CD4-positive, alpha-beta T cell (primary cell): Measurements from ENCODE around the gene PKLR. TPM values are rescaled to one million over a fixed set of nuclear protein-coding genes. Genes with fewer than 3 reads are reported as not detected.

Experiments used
- ATAC-seq: fragments of 200-7000 bp; cut with Tn5 transposase; one replicate; pipeline ENCODE4 v1.10.0; 2022; ENCODE audit warnings: mild to moderate bottlenecking; ENCODE audit not compliant: poor library complexity
- CTCF ChIA-PET: fragments of 350-600 bp; sonication (Branson Sonifier 250); formaldehyde crosslinking; loops from one replicate; lab custom pipeline; 2021; ENCODE audit warnings: antibody characterized with exemption, inconsistent platforms; lab: Charles Lee
- POLR2A ChIA-PET: fragments of 350-600 bp; sonication (Branson Sonifier 250); formaldehyde crosslinking; loops from one replicate; lab custom pipeline; 2021; ENCODE audit warnings: antibody characterized with exemption, inconsistent platforms; lab: Charles Lee
- DNase-seq, 14 experiments: peaks; one replicate each; pipeline ENCODE4 v3.0.0-alpha.2; 2013 to 2020; ENCODE audit warnings: mixed read lengths in 2 of 14
- H3K27ac ChIP-seq, 2 donors: one replicate each; pipeline versions ENCODE4 v1.5.1 to v1.7.0; 2013; ENCODE audit warnings: low read length in 2 of 2, low read depth in 1 of 2, mild to moderate bottlenecking in 1 of 2
- H3K27me3 ChIP-seq, 2 experiments: 1 replicate in 1 of 2; 2 replicates in 1 of 2; pipeline versions ENCODE4 v1.6.1 to v1.7.0; 2013; ENCODE audit warnings: low read length in 2 of 2, control low read depth in 1 of 2, mild to moderate bottlenecking in 1 of 2, moderate library complexity in 1 of 2; ENCODE audit not compliant: insufficient read depth in 2 of 2, control insufficient read depth in 1 of 2
- H3K36me3 ChIP-seq: one replicate; pipeline ENCODE4 v1.6.1; 2013; ENCODE audit warnings: low read length, control low read depth; ENCODE audit not compliant: insufficient read depth
- H3K4me1 ChIP-seq: one replicate; pipeline ENCODE4 v1.6.1; 2013; ENCODE audit warnings: low read length, control low read depth; ENCODE audit not compliant: insufficient read depth
- H3K4me3 ChIP-seq: one replicate; pipeline ENCODE4 v1.5.1; 2013; ENCODE audit warnings: mild to moderate bottlenecking, low read length, moderate library complexity
- H3K9me3 ChIP-seq, 2 experiments: 1 replicate in 1 of 2; 2 replicates in 1 of 2; pipeline versions ENCODE4 v1.6.1 to v1.7.0; 2013; ENCODE audit warnings: low read length in 2 of 2, mild to moderate bottlenecking in 2 of 2, control low read depth in 1 of 2, moderate library complexity in 1 of 2; ENCODE audit not compliant: control insufficient read depth in 1 of 2, insufficient read depth in 1 of 2
- H3K27ac Mint-ChIP-seq: one replicate; pipeline ENCODE4 v1.8.0; 2020; ENCODE audit warnings: mixed read lengths
- H3K27me3 Mint-ChIP-seq: one replicate; pipeline ENCODE4 v1.8.0; 2021; ENCODE audit warnings: mixed read lengths
- H3K36me3 Mint-ChIP-seq: one replicate; pipeline ENCODE4 v1.8.0; 2021; ENCODE audit warnings: low read depth, mixed read lengths
- H3K4me1 Mint-ChIP-seq: one replicate; pipeline ENCODE4 v1.8.0; 2021; ENCODE audit warnings: low read depth, mixed read lengths
- H3K4me3 Mint-ChIP-seq: one replicate; pipeline ENCODE4 v1.8.0; 2020; ENCODE audit warnings: mild to moderate bottlenecking, mixed read lengths
- H3K9me3 Mint-ChIP-seq: one replicate; pipeline ENCODE4 v1.8.0; 2020; ENCODE audit warnings: mixed read lengths
- CTCF ChIP-seq: fragments of 200-600 bp; IDR thresholded peaks from one replicate; pipeline ENCODE4 v1.8.0; 2022; ENCODE audit warnings: antibody characterized with exemption, mild to moderate bottlenecking
- intact Hi-C, 2 experiments: fragments of 100-400 bp; cut with DNase I in 1 of 2; cut with micrococcal nuclease in 1 of 2; formaldehyde crosslinking; loops; one replicate each; pipeline versions ENCODE4 v1.15.1 to v1.9.0; 2023 to 2025; cut with DNase I, micrococcal nuclease
- total RNA-seq, 174 experiments: library from RNA in 2 of 174; stranded (reverse) in 2 of 174; gene quantifications; one replicate each; pipeline ENCODE4 v1.2.3 and lab custom pipeline; 2021 to 2026

PKLR gene
- total RNA-seq, 2 experiments from 2014 or later: not detected

GRCh38 chr1:155323729-155324036, 22.4 kb upstream of the PKLR start:
- Histone ChIP-seq H3K27ac (peak overlapping the region; percentile 93 to 97), H3K27me3 (no peaks in the 10 kb centered on the region), H3K9me3 (no peaks in the 10 kb centered on the region), H3K4me1 (peaks cover 49% of the 10 kb centered on the region), H3K36me3 (peaks cover 4% of the 10 kb centered on the region), H3K4me3 (peak overlapping the region; percentile 100)
- POLR2A ChIA-PET: interaction anchor here (0.5 to 7.1 kb wide), 16 partner anchors 10 to 1356 kb away, joined by 3 to 51 read pairs (median 6); partner anchors contain the start of genes ASH1L, CLK2, CREB3L4 and ENTREP3
- intact Hi-C loops: loop anchor here (1.0 to 5.0 kb wide), 7 partner anchors 15 to 269 kb away; partner anchors contain the start of genes ASH1L (in 1 of the 2) and FDPS (in 1 of the 2)
- peak; percentile 57 to 91 (median 75) for DNase-seq
- ATAC-seq: peak; percentile 51
- Mint-ChIP-seq H3K36me3 (peaks cover 2% of the 10 kb centered on the region), H3K4me3 (peak overlapping the region; percentile 92), H3K4me1 (peaks cover 48% of the 10 kb centered on the region), H3K27me3 (no peaks in the 10 kb centered on the region), H3K9me3 (no peaks in the 10 kb centered on the region), H3K27ac (peak overlapping the region; percentile 69)
- no peak for TF ChIP-seq CTCF
- CTCF ChIA-PET: interaction anchor here (0.6 to 6.4 kb wide), 19 partner anchors 11 to 730 kb away, joined by 3 to 114 read pairs (median 3); partner anchors contain the start of genes CLK2, FDPS, KRTCAP2 and MTX1

GRCh38 chr1:155322953-155323728, 21.9 kb upstream of the PKLR start:
- H3K27me3 Mint-ChIP-seq: no peaks in the 10 kb centered on the region
- Histone ChIP-seq H3K9me3 (no peaks in the 10 kb centered on the region), H3K27me3 (no peaks in the 10 kb centered on the region), H3K27ac (peak overlapping the region; percentile 93 to 97), H3K36me3 (peaks cover 5% of the 10 kb centered on the region), H3K4me3 (peak overlapping the region; percentile 100), H3K4me1 (peaks cover 49% of the 10 kb centered on the region)
- ChIA-PET CTCF (interaction anchor here (0.6 to 6.4 kb wide), 20 partner anchors 11 to 731 kb away, joined by 3 to 114 read pairs (median 3); partner anchors contain the start of genes CLK2, ENTREP3, FDPS and HCN3), POLR2A (interaction anchor here (0.9 to 7.1 kb wide), 16 partner anchors 11 to 240 kb away, joined by 3 to 51 read pairs (median 6); partner anchors contain the start of genes ASH1L, CLK2, ENTREP3 and FDPS)
- H3K27ac Mint-ChIP-seq: no peak overlapping the region
- peak; percentile 67 to 92 (median 84) for DNase-seq
- no peaks in the 10 kb centered on the region for H3K36me3 Mint-ChIP-seq
- ATAC-seq: peak; percentile 51
- peak overlapping the region; percentile 92 for H3K4me3 Mint-ChIP-seq
- H3K4me1 Mint-ChIP-seq: peaks cover 48% of the 10 kb centered on the region
- peak; percentile 96 for TF ChIP-seq CTCF
- no peaks in the 10 kb centered on the region for H3K9me3 Mint-ChIP-seq
- intact Hi-C loops: loop anchor here (1.0 to 5.0 kb wide), 7 partner anchors 15 to 269 kb away; partner anchors contain the start of genes ASH1L (in 1 of the 2) and FDPS (in 1 of the 2)

- peak in 2 of 14 experiments; percentile 35 to 50 for DNase-seq
- ATAC-seq: no peak
- Histone ChIP-seq H3K4me1 (peaks cover 49% of the 10 kb centered on the region), H3K9me3 (no peaks in the 10 kb centered on the region), H3K27ac (no peak overlapping the region), H3K4me3 (peak overlapping the region; percentile 100), H3K36me3 (peaks cover 11% of the 10 kb centered on the region), H3K27me3 (no peaks in the 10 kb centered on the region)
- no peak for TF ChIP-seq CTCF
- no peaks in the 10 kb centered on the region for H3K9me3 Mint-ChIP-seq
- intact Hi-C loops: loop anchor here (1.0 to 5.0 kb wide), 4 partner anchors 44 to 270 kb away; partner anchors contain the start of gene ASH1L (in 1 of the 2)
- no peaks in the 10 kb centered on the region for H3K27me3 Mint-ChIP-seq
- ChIA-PET CTCF (interaction anchor here (0.9 to 6.4 kb wide), 7 partner anchors 44 to 78 kb away, joined by 3 to 114 read pairs (median 6); partner anchors contain the start of genes CLK2, ENTREP3, HCN3 and SCAMP3), POLR2A (interaction anchor here (1.2 to 7.1 kb wide), 6 partner anchors 15 to 82 kb away, joined by 3 to 51 read pairs (median 14); partner anchors contain the start of genes CLK2, FDPS and SCAMP3)
- no peaks in the 10 kb centered on the region for H3K36me3 Mint-ChIP-seq
- H3K4me3 Mint-ChIP-seq: peak overlapping the region; percentile 86
- H3K4me1 Mint-ChIP-seq: peaks cover 48% of the 10 kb centered on the region
- H3K27ac Mint-ChIP-seq: no peak overlapping the region
Measured at GRCh38 chr1:155322571-155322952, 21.3 kb upstream of the PKLR start.
